T-helper 17 cell (primary cell): ENCODE data around the gene HOXD12. TPM values are rescaled to one million over a fixed set of nuclear protein-coding genes. Genes with fewer than 3 reads are reported as not detected.
A peak's percentile ranks its signal among the peaks of the same experiment; 100 is the strongest.

Experiments used
- ATAC-seq: fragments of 150-1000 bp; cut with Tn5 transposase; 2 replicates; pipeline ENCODE4 v1.10.0; 2021; ENCODE audit warnings: mild to moderate bottlenecking, moderate library complexity
- DNase-seq, 3 donors: peaks; one replicate each; pipeline versions ENCODE4 v3.0.0 to v3.0.0-alpha.2; 2020 to 2021
- H3K9me3 ChIP-seq: one replicate; pipeline ENCODE4 v1.7.0; 2013; ENCODE audit warnings: low read length, mild to moderate bottlenecking; ENCODE audit not compliant: control insufficient read depth, poor library complexity, severe bottlenecking
- H3K27ac Mint-ChIP-seq: one replicate; pipeline ENCODE4 v1.8.0; 2022; ENCODE audit warnings: mild to moderate bottlenecking, moderate library complexity, mixed read lengths
- H3K27me3 Mint-ChIP-seq: one replicate; pipeline ENCODE4 v1.8.0; 2022; ENCODE audit warnings: mixed read lengths
- H3K36me3 Mint-ChIP-seq: one replicate; pipeline ENCODE4 v1.8.0; 2022; ENCODE audit warnings: low read depth, mixed read lengths
- H3K4me1 Mint-ChIP-seq: one replicate; pipeline ENCODE4 v1.8.0; 2022; ENCODE audit warnings: mild to moderate bottlenecking, mixed read lengths
- H3K4me3 Mint-ChIP-seq: one replicate; pipeline ENCODE4 v1.8.0; 2022; ENCODE audit warnings: mild to moderate bottlenecking, moderate library complexity, mixed read lengths
- total RNA-seq, 4 donors: library from RNA in 2 of 4; stranded (reverse) in 2 of 4; gene quantifications; one replicate each; pipeline ENCODE4 v1.2.3 and lab custom pipeline; 2022 to 2026

The HOXD12 gene
- total RNA-seq, 2 donors from 2014 or later: not detected

DNA sequence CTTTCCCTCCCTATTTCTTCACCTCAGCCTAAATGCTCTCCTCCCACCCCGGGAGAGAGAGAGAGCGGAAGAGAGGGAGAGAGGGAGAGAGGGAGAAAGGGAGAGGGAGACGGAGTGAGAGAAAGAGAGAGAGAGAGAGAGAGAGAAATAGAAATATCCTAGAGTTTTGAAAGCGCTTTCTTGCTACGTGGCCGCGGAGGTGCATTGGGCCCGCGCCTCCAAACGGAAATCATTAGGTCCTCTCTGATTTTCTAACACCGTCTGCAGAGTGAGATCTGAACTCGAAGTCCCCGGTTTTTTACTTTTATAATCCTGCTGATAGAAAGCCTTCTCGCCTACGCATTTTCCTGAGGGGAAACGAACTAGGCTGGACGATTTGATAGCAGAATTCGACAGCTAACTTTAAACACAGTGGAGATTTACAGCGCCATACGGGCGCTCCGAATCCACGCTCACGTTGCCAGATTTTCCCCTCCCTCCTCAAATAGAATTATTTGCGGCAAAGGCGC is 14.9 kb upstream of the HOXD12 start:
- H3K27ac Mint-ChIP-seq: peak overlapping the region; percentile 88
- DNase-seq: no peak
- peaks cover 5% of the 10 kb centered on the region for H3K4me1 Mint-ChIP-seq
- peak overlapping the region; percentile 47 for H3K4me3 Mint-ChIP-seq
- H3K9me3 ChIP-seq: peaks cover 6% of the 10 kb centered on the region
- no peak for ATAC-seq
- H3K27me3 Mint-ChIP-seq: peaks cover 81% of the 10 kb centered on the region
- H3K36me3 Mint-ChIP-seq: peaks cover 3% of the 10 kb centered on the region

- Mint-ChIP-seq H3K36me3 (peaks cover 3% of the 10 kb centered on the region), H3K27me3 (peaks cover 87% of the 10 kb centered on the region), H3K27ac (peak overlapping the region; percentile 88), H3K4me3 (peak overlapping the region; percentile 53), H3K4me1 (peaks cover 5% of the 10 kb centered on the region)
- DNase-seq: no peak
- ATAC-seq: no peak
- peaks cover 6% of the 10 kb centered on the region for H3K9me3 ChIP-seq
These were observed 14.3 kb upstream of the HOXD12 start for GRCh38 chr2:176085120-176085788.

- no peak for ATAC-seq
- Mint-ChIP-seq H3K4me1 (peaks cover 5% of the 10 kb centered on the region), H3K36me3 (peaks cover 3% of the 10 kb centered on the region), H3K4me3 (peak overlapping the region; percentile 78), H3K27me3 (peaks cover 86% of the 10 kb centered on the region), H3K27ac (peak overlapping the region; percentile 88)
- no peak for DNase-seq
- peaks cover 6% of the 10 kb centered on the region for H3K9me3 ChIP-seq
These were observed 13.5 kb upstream of the HOXD12 start for GRCh38 chr2:176085861-176086771.

DNA sequence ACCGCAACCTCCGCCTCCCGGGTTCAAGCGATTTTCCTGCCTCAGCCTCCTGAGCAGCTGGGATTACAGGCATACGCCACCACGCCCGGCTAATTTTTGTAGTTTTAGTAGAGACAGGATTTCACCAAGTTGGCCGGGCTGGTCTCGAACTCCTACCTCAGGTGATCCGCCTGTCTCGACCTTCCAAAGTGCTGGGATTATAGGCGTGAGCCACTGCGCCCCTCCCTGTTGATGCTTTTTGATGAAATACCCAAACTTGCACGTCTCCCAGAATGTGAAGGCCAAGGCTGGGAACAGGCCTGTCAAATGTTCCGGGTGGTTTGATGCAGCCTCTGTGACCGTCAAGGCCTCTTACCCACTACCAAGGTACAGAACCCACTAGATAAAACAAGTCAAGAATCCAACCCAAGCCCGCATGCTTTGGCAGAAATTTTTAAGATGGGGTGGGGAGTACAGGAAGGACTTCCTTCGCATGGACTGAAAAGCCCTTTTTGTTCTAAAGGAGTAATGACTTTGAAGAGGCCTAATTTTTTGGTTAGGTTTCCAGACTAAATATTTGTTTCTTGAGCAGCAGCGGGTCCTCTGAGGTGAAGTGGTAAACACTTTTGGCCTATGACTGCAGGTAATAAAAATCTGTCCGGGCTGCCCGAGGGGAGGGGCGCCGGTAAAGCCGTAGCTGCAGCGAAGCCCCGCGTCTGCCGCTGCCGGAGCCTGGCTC is 12.1 kb upstream of the HOXD12 start:
- Mint-ChIP-seq H3K27ac (peak overlapping the region; percentile 88), H3K27me3 (peaks cover 88% of the 10 kb centered on the region), H3K4me3 (peak overlapping the region; percentile 63), H3K4me1 (peaks cover 8% of the 10 kb centered on the region), H3K36me3 (peaks cover 6% of the 10 kb centered on the region)
- peaks cover 6% of the 10 kb centered on the region for H3K9me3 ChIP-seq
- ATAC-seq (no peak), DNase-seq (no peak)

DNA sequence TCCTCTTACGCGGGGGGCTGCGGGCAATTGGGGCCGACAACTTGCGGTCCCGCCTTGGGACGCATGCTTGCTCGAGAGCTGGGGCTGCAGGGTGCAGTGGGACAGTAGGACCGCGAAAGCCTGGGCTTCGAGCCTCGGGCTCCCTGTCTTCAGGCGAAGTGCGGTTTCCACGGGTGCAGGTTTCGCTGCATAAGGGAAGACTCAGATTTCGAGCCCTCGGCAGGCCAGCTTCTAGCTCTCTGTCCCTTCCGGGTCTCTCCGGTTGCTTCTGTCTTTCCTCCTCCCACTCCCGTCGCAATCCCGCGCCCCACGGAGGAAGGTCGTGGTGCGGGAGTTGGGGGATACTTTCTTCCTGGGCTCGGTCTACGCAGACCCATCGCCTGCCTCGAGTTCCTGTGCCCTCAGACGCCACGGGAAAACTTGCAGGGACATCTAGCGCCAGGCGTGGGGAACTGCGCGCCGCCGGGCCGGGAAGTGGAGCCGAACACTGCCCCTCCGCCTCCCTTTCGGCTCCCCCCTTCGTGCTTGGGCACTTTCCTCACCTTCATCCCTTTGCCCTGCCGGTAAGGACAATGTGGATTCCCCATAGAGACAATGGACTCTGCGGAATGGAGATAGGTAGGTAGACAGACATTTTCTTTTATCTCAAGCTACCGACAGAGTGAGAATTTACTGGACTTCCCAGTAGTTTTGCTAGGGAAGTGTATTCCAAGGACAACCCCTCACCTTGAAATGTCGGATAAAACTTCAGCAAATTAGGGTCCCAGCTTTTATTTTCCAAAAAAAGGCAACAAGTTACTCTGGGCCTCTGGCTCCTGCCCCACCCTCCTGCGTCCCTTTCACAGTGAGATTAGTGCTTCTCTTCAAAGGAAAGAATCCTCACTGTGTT is 11.3 kb upstream of the HOXD12 start:
- no peak for ATAC-seq
- H3K27ac Mint-ChIP-seq: peak overlapping the region; percentile 57

GRCh38 chr2:176088937-176089842 is 10.4 kb upstream of the HOXD12 start:
- no peak overlapping the region for H3K4me3 Mint-ChIP-seq
- no peak for ATAC-seq

More for the DNA sequence above, 11.3 kb upstream of the HOXD12 start:
- no peak for DNase-seq
- peaks cover 6% of the 10 kb centered on the region for H3K36me3 Mint-ChIP-seq
- H3K9me3 ChIP-seq: peaks cover 7% of the 10 kb centered on the region
- peak overlapping the region; percentile 63 for H3K4me3 Mint-ChIP-seq
- peaks cover 84% of the 10 kb centered on the region for H3K27me3 Mint-ChIP-seq
- H3K4me1 Mint-ChIP-seq: peaks cover 8% of the 10 kb centered on the region

GRCh38 chr2:176089843-176090395 is 9.7 kb upstream of the HOXD12 start:
- no peak for ATAC-seq
- peaks cover 11% of the 10 kb centered on the region for H3K4me1 Mint-ChIP-seq
- peak overlapping the region; percentile 77 for H3K27ac Mint-ChIP-seq
- H3K36me3 Mint-ChIP-seq: peaks cover 6% of the 10 kb centered on the region
- H3K27me3 Mint-ChIP-seq: peaks cover 85% of the 10 kb centered on the region
- H3K4me3 Mint-ChIP-seq: no peak overlapping the region
- H3K9me3 ChIP-seq: peaks cover 7% of the 10 kb centered on the region
- no peak for DNase-seq

More at GRCh38 chr2:176088937-176089842, 10.4 kb upstream of the HOXD12 start:
- H3K9me3 ChIP-seq: peaks cover 7% of the 10 kb centered on the region
- DNase-seq: no peak
- Mint-ChIP-seq H3K27me3 (peaks cover 85% of the 10 kb centered on the region), H3K36me3 (peaks cover 6% of the 10 kb centered on the region), H3K27ac (peak overlapping the region; percentile 77), H3K4me1 (peaks cover 11% of the 10 kb centered on the region)

DNA sequence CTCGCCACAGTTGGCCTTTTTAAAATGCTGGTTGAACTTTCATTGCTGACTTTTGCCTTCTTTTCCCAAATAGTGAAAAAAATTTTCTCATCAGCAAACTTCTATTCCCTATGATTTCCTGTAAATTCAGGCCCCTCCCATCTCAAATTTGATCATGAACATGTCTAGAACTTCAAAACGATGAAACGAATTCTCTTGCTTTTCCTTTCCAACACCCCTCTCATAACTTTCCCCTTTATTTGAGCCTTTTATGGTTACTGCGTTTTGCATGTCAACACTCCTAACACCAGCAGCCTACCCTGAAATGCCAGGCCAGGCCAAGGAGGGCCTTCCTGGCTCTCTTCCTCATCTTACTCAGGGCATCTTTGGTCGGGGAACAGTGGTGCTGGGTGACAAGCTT is 8.7 kb upstream of the HOXD12 start:
- ATAC-seq: no peak
- H3K27me3 Mint-ChIP-seq: peaks cover 87% of the 10 kb centered on the region
- H3K36me3 Mint-ChIP-seq: peaks cover 6% of the 10 kb centered on the region
- peaks cover 11% of the 10 kb centered on the region for H3K4me1 Mint-ChIP-seq
- H3K9me3 ChIP-seq: peaks cover 7% of the 10 kb centered on the region
- no peak for DNase-seq
- H3K27ac Mint-ChIP-seq: no peak overlapping the region
- no peak overlapping the region for H3K4me3 Mint-ChIP-seq

DNA sequence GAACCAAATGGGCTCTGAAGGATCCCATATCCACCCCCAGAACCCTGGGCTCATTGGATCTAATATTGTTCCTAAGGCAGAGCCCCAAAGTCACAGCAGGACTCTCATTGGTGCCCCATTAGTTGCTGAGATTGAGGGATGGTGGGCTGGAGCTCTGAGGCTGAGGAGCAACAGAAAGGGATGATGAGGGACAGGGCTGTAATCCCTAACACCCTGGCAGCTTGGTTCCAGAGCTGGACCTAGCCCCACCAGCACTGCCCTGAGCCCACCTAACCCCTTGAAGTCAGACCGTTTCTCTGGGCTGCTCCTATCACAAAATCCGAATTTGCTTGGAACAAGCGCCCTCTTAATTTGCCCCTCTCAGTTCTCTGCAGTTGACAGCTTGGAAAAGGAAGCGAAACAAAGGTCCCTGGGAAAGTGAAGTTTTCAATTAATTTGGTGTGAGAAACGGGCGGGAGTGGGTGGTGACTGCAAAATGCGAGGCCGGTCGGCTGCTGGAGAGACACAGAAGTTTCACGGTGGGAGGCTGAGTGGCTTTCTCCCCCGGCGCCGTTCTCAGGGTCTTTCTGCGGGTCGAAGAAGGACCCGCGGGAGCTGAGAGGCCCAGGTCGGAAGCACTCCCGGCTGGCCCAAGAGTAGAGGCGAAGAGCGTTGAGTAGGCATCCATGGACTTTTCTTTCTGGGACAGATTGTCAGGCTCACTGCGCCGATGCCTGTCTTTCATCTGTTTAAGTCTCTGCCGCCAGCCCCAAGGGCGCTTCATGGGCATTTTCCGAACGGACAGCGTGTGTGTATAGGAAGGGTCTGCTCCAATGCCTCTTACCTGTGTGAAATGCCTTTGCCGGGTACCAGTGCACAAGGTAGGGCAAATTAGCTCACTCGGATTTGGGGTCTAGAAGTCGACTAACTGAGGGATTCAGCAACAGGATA is 8.0 kb upstream of the HOXD12 start:
- H3K36me3 Mint-ChIP-seq: peaks cover 6% of the 10 kb centered on the region
- peaks cover 7% of the 10 kb centered on the region for H3K9me3 ChIP-seq
- peak overlapping the region; percentile 66 for H3K27ac Mint-ChIP-seq
- H3K4me1 Mint-ChIP-seq: peaks cover 11% of the 10 kb centered on the region
- H3K4me3 Mint-ChIP-seq: peak overlapping the region; percentile 59
- H3K27me3 Mint-ChIP-seq: peaks cover 85% of the 10 kb centered on the region
- no peak for ATAC-seq
- DNase-seq: no peak

DNA sequence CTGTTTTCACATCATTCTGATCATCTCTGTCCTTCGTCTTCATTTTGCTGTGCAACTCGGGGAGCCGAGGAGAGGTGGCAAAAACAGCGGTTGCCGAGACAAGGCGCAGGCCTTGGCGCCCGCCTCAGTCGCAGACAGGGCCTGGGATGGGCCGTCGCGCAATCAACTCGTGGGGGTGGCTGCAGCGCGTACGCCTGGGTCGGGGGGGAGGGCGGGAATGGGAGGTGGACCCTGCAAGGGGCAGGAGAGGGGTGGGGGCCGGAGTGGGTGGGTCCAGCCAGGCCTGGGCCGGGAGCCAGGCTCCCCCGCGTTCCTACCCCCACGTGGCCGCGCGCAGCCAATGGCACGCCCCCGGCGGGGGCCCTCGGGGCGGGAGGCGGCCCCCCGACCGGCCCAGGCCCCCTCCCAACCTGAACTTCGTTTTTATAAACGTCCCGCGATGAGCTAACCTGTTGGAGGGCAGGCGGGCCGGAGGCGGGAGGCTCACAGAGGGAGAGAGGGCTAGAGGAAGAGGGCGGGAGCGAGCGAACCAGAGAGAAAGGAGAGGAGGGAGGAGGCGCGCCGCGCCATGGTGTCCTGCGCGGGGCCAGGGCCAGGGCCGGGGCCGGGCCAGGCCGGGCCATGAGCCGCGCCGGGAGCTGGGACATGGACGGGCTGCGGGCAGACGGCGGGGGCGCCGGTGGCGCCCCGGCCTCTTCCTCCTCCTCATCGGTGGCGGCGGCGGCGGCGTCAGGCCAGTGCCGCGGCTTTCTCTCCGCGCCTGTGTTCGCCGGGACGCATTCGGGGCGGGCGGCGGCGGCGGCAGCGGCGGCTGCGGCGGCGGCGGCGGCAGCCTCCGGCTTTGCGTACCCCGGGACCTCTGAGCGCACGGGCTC is 7.1 kb upstream of the HOXD12 start, which contains the start of gene HOXD13:
TSS of gene HOXD13 (plus strand) at position 452 of the 875 bp plus-strand sequence. CDS start at position 622, 170 bp downstream.
- Mint-ChIP-seq H3K4me3 (peak within 1 kb of the TSS; percentile 71), H3K4me1 (peaks cover 18% of the 10 kb centered on the region), H3K36me3 (peaks cover 3% of the 10 kb centered on the region), H3K27ac (peak within 1 kb of the TSS; percentile 66), H3K27me3 (peaks cover 85% of the 10 kb centered on the region)
- DNase-seq (no peak), ATAC-seq (no peak)
- peaks cover 7% of the 10 kb centered on the region for H3K9me3 ChIP-seq
